Neuronal stem cell (in vitro differentiated cells): ENCODE results near the gene ERC2.
A peak's percentile ranks its signal among the peaks of the same experiment; 100 is the strongest.

Source experiments
- DNase-seq: peaks from one replicate; pipeline ENCODE4 v3.0.0-alpha.2; 2013; ENCODE audit warnings: low spot score
- H2AFZ ChIP-seq: one replicate; pipeline ENCODE4 v1.6.1; 2013; ENCODE audit warnings: mild to moderate bottlenecking, low read length, inconsistent platforms
- H2AK5ac ChIP-seq: 2 replicates; pipeline ENCODE4 v1.6.1; 2013; ENCODE audit warnings: low read depth, mild to moderate bottlenecking, inconsistent platforms, low read length, moderate library complexity, mixed read lengths
- H2BK120ac ChIP-seq: 2 replicates; pipeline ENCODE4 v1.6.1; 2013; ENCODE audit warnings: low read depth, mild to moderate bottlenecking, inconsistent platforms, low read length, moderate library complexity, mixed read lengths
- H2BK12ac ChIP-seq: one replicate; pipeline ENCODE4 v1.6.1; 2013; ENCODE audit warnings: low read length, inconsistent platforms
- H2BK15ac ChIP-seq: 2 replicates; pipeline ENCODE4 v1.6.1; 2013; ENCODE audit warnings: mild to moderate bottlenecking, low read length, inconsistent platforms, mixed read lengths
- H2BK5ac ChIP-seq: one replicate; pipeline ENCODE4 v1.6.1; 2013; ENCODE audit warnings: inconsistent platforms, mild to moderate bottlenecking, low read length, moderate library complexity
- H3K14ac ChIP-seq: one replicate; pipeline ENCODE4 v1.6.1; 2013; ENCODE audit warnings: low read length, inconsistent platforms
- H3K18ac ChIP-seq: 2 replicates; pipeline ENCODE4 v1.6.1; 2013; ENCODE audit warnings: low read length, inconsistent platforms
- H3K23ac ChIP-seq: 2 replicates; pipeline ENCODE4 v1.6.1; 2013; ENCODE audit warnings: low read depth, mild to moderate bottlenecking, mixed read lengths, low read length, inconsistent platforms; ENCODE audit not compliant: poor library complexity
- H3K27ac ChIP-seq: replicated peaks from 3 replicates; pipeline ENCODE4 v1.5.1; 2013; ENCODE audit warnings: low read length, inconsistent platforms
- H3K27me3 ChIP-seq, 3 experiments: 2 replicates each; pipeline ENCODE4 v1.6.1; 2013; ENCODE audit warnings: low read length in 3 of 3, mild to moderate bottlenecking in 2 of 3, inconsistent platforms in 1 of 3, low read depth in 1 of 3, mixed read lengths in 1 of 3, moderate library complexity in 1 of 3; ENCODE audit not compliant: control insufficient read depth in 3 of 3, insufficient read depth in 3 of 3
- H3K36me3 ChIP-seq, 2 donors: replicated peaks in 1 of 2; 2 replicates each; pipeline ENCODE4 v1.6.1; 2013; ENCODE audit warnings: low read length in 2 of 2; ENCODE audit not compliant: control insufficient read depth in 2 of 2, insufficient read depth in 2 of 2
- H3K4ac ChIP-seq: 2 replicates; pipeline ENCODE4 v1.6.1; 2013; ENCODE audit warnings: inconsistent platforms, mild to moderate bottlenecking, low read length, moderate library complexity
- H3K4me1 ChIP-seq, 2 donors: 1 replicate in 1 of 2; 2 replicates in 1 of 2; pipeline ENCODE4 v1.6.1; 2013; ENCODE audit warnings: low read length in 2 of 2, low read depth in 1 of 2; ENCODE audit not compliant: control insufficient read depth in 2 of 2, insufficient read depth in 1 of 2
- H3K4me2 ChIP-seq: one replicate; pipeline ENCODE4 v1.6.1; 2013; ENCODE audit warnings: mild to moderate bottlenecking, low read length, inconsistent platforms; ENCODE audit not compliant: insufficient read depth, poor library complexity, severe bottlenecking
- H3K4me3 ChIP-seq, 2 donors: 2 replicates each; pipeline ENCODE4 v1.5.1; 2013; ENCODE audit warnings: low read length in 2 of 2, mild to moderate bottlenecking in 2 of 2, inconsistent platforms in 1 of 2, moderate library complexity in 1 of 2
- H3K79me1 ChIP-seq: one replicate; pipeline ENCODE4 v1.6.1; 2013; ENCODE audit warnings: low read depth, mild to moderate bottlenecking, inconsistent platforms, low read length, moderate library complexity
- H3K9ac ChIP-seq: one replicate; pipeline ENCODE4 v1.6.1; 2013; ENCODE audit warnings: mild to moderate bottlenecking, low read depth, low read length, inconsistent platforms; ENCODE audit not compliant: poor library complexity
- H3K9me3 ChIP-seq, 2 donors: replicated peaks in 1 of 2; 2 replicates each; pipeline versions ENCODE3 to v1.6.1; 2013; ENCODE audit warnings: low read length in 2 of 2, mild to moderate bottlenecking in 2 of 2, inconsistent platforms in 1 of 2, low read depth in 1 of 2, mixed read lengths in 1 of 2, moderate library complexity in 1 of 2; ENCODE audit not compliant: control insufficient read depth in 2 of 2, insufficient read depth in 1 of 2
- H4K8ac ChIP-seq: one replicate; pipeline ENCODE4 v1.6.1; 2013; ENCODE audit warnings: low read depth, mild to moderate bottlenecking, inconsistent platforms, low read length, moderate library complexity
- H4K91ac ChIP-seq: one replicate; pipeline ENCODE4 v1.6.1; 2013; ENCODE audit warnings: low read length, low read depth, mild to moderate bottlenecking, inconsistent platforms; ENCODE audit not compliant: poor library complexity
- WGBS, 2 donors: extraction: QIAGEN DNeasy Blood & Tissue Kit; methylation state at CpG; one replicate each; pipeline ENCODE4 v1.1.7; 2013; ENCODE audit warnings: missing lambda C conversion rate in 2 of 2, mixed read lengths in 1 of 2; ENCODE audit not compliant: insufficient read length in 2 of 2, insufficient replicate concordance in 1 of 2; ENCODE audit errors: extremely low coverage in 2 of 2; 5-methylcytosine and 5-hydroxymethylcytosine counted together

The ERC2 gene

DNA sequence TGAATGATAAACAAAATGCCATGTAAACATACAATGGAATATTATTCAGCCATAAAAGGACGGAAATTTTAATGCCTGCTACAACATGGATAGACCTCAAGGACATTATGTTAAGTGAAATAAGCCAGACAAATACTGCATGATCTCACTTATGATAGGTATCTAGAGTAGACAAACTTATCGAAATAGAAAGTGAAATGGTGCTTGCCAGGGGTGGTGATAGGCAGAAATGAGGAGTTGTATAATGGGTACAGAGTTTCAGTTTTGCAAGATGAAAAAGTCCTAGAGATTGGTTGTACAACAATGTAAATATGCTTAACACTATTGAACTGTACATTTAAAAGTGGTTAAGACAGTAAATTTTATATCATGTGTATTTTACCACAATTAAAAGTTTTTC lies 287.8 kb downstream of the ERC2 start:
- Histone ChIP-seq H3K4ac (no peak overlapping the region), H3K4me1 (no peaks in the 10 kb centered on the region), H2AFZ (no peak overlapping the region), H3K9ac (no peak overlapping the region), H2BK120ac (no peak overlapping the region), H3K14ac (no peak overlapping the region), H2BK15ac (no peak overlapping the region), H2AK5ac (no peak overlapping the region), H4K8ac (no peak overlapping the region), H3K23ac (no peak overlapping the region), H3K27me3 (no peaks in the 10 kb centered on the region), H3K79me1 (no peaks in the 10 kb centered on the region), H2BK12ac (no peak overlapping the region), H3K18ac (no peak overlapping the region), H3K36me3 (no peaks in the 10 kb centered on the region), H2BK5ac (no peak overlapping the region), H3K27ac (no peak overlapping the region), H3K4me3 (no peak overlapping the region), H3K4me2 (no peak overlapping the region), H4K91ac (no peak overlapping the region), H3K9me3 (no peaks in the 10 kb centered on the region)
- DNase-seq: no peak
- WGBS, 2 donors: no CpG with 5 or more reads among the region's 2 CpGs

- Histone ChIP-seq H3K4me3 (no peak overlapping the region), H3K4ac (no peak overlapping the region), H2BK12ac (no peak overlapping the region), H3K9ac (no peak overlapping the region), H3K14ac (no peak overlapping the region), H3K27me3 (no peaks in the 10 kb centered on the region), H3K27ac (no peak overlapping the region), H3K79me1 (no peaks in the 10 kb centered on the region), H3K4me2 (no peak overlapping the region), H2AFZ (no peak overlapping the region), H3K18ac (peak overlapping the region; percentile 31), H3K23ac (peak overlapping the region; percentile 67), H4K91ac (no peak overlapping the region), H2BK15ac (no peak overlapping the region), H2BK120ac (peak overlapping the region; percentile 92), H3K9me3 (no peaks in the 10 kb centered on the region), H3K4me1 (peaks cover 5 to 7% of the 10 kb centered on the region in 2 donors), H2AK5ac (no peak overlapping the region), H2BK5ac (no peak overlapping the region), H3K36me3 (no peaks in the 10 kb centered on the region), H4K8ac (no peak overlapping the region)
- WGBS, 2 donors: no CpG with 5 or more reads among the region's 7 CpGs
- DNase-seq: no peak
Measured at GRCh38 chr3:56173601-56174000, 294.7 kb downstream of the ERC2 start.

DNA sequence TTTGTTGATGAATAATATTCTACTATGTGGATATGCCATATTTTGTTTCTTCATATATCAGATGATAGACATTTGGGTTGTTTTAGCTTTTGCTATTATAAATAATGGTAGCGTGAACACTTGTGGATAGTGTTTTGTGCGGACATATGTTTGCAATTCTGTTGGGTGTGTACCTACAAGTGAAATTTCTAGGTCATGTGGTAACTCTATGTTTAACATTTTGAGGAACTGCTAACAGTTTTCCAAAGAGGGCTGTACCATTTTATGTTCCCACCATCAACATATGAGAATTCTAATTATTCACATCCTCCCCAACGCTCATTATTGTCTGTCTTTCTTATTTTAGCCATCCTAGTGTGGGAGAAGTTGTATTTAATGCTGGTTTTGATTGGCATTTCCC lies 303.8 kb downstream of the ERC2 start:
- H2BK120ac ChIP-seq: no peak overlapping the region
- WGBS, 2 donors: no CpG with 5 or more reads among the region's 3 CpGs

GRCh38 chr3:56157693-56158362 lies 310.4 kb downstream of the ERC2 start:
- no peak for DNase-seq
- Histone ChIP-seq H2AFZ (no peak overlapping the region), H2BK12ac (no peak overlapping the region), H3K14ac (no peak overlapping the region), H2BK5ac (no peak overlapping the region), H3K36me3 (no peaks in the 10 kb centered on the region), H2BK15ac (no peak overlapping the region), H3K27me3 (no peaks in the 10 kb centered on the region), H3K9ac (no peak overlapping the region), H3K4ac (no peak overlapping the region), H3K4me2 (no peak overlapping the region), H2AK5ac (no peak overlapping the region), H3K9me3 (peaks cover 3 to 10% of the 10 kb centered on the region in 2 donors), H3K4me3 (no peak overlapping the region), H4K8ac (no peak overlapping the region), H3K27ac (no peak overlapping the region), H3K4me1 (peaks cover 0 to 3% of the 10 kb centered on the region in 2 donors), H3K18ac (no peak overlapping the region), H3K23ac (no peak overlapping the region), H4K91ac (no peak overlapping the region), H2BK120ac (no peak overlapping the region), H3K79me1 (no peaks in the 10 kb centered on the region)
- no CpG with 5 or more reads among the region's 3 CpGs for WGBS, 2 donors

More for the DNA sequence above, 303.8 kb downstream of the ERC2 start:
- Histone ChIP-seq H4K8ac (no peak overlapping the region), H4K91ac (no peak overlapping the region), H3K4me3 (no peak overlapping the region), H3K27ac (no peak overlapping the region), H3K18ac (no peak overlapping the region), H3K79me1 (no peaks in the 10 kb centered on the region), H3K9me3 (peaks cover 3 to 14% of the 10 kb centered on the region in 2 donors), H2BK5ac (no peak overlapping the region), H3K36me3 (no peaks in the 10 kb centered on the region), H3K4ac (no peak overlapping the region), H3K27me3 (no peaks in the 10 kb centered on the region), H2AFZ (no peak overlapping the region), H3K9ac (no peak overlapping the region), H2AK5ac (no peak overlapping the region), H3K4me2 (no peak overlapping the region), H3K4me1 (no peaks in the 10 kb centered on the region), H2BK15ac (no peak overlapping the region), H2BK12ac (no peak overlapping the region), H3K14ac (no peak overlapping the region), H3K23ac (no peak overlapping the region)
- DNase-seq: no peak
